HG03108 (cell line): ENCODE results near the gene CIBAR2.
"Not testable (repeated sequence)": the region's sequence is repeated elsewhere in the genome, so short reads cannot be mapped to it uniquely, and the experiment has no call there.

Experiments used
- ATAC-seq: cut with Tn5 transposase; IDR thresholded peaks from one replicate; pipeline ENCODE4 v1.9.1; 2021; ENCODE audit warnings: moderate library complexity; ENCODE audit not compliant: unreplicated experiment

Gene CIBAR2

DNA sequence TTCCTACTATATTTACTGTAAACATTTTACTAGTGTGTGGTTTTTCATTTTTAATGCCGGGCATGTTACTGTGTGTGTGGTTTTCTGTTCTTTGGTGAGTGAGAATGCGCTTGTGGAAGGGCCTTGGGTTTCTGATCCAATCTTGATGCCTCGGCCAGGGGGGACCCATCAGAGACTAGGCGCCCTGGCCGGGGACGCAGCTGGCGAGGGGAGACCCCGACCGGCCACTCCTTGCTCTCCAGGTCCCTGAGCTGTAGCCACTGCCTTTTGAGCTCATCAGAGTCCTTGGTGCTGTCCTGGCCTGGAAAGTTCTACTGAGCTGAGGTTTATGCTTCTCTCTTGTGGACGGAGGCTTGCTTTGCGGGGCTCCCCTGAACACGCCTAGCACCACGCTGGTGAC, 47.2 kb downstream of the CIBAR2 start:
- ATAC-seq, result no peak

DNA sequence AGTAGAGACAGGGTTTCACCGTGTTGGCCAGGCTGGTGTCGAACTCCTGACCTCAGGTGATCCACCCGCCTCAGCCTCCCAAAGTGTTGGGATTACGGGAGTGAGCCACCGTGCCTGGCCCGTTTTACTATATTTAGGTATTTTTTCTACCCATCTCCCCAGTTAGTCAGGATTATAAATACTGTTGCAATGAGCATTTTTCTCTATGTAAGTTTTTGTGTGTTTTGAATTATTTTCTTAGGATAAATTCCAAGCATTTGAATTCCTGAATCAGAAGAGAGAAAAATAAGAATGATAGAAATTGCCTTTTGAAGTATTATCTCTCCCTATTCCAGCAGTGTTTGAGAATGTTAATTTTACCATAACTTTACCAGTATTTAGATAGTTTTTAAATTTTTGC, 48.1 kb downstream of the CIBAR2 start:
- ATAC-seq, result no peak

DNA sequence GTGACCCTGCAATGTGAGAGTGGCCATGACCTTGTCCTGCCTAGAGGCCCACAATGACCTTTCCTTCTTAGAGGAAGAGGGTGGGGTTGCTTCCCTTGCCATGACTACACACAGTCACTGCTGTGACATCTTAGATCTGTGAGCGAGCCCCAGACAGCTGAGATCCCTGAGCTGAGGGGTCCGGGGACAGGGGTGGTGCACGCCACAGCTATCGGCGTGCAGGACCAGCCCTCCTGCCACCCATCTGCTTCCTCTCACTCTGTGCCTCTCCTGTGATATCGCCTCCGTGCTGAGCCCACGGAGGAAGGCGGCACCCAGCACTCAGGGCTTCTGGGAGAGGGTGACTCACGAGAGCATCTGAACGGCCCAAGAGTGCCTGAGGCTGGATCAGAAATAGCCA, 49.4 kb downstream of the CIBAR2 start:
- no peak for ATAC-seq

DNA sequence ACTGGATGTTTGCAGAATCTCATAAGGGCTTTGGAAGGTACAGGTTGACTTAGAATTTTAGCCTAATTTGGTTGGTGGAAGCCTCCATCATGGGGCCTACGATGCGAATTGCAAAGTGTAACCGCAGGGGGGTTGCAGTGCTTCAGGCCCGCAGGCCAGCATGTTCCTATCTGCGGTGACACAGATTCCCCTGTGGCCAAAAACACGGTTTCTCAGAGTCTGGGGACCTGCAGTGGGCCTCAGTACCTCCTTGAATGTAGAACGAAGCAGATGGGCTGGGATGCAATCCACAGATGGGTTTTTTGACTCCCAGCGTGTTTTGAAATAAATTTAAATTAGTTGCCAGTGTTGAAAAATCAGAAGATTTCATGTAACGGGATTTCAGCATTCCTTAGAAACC, 49.9 kb downstream of the CIBAR2 start:
- no peak for ATAC-seq

DNA sequence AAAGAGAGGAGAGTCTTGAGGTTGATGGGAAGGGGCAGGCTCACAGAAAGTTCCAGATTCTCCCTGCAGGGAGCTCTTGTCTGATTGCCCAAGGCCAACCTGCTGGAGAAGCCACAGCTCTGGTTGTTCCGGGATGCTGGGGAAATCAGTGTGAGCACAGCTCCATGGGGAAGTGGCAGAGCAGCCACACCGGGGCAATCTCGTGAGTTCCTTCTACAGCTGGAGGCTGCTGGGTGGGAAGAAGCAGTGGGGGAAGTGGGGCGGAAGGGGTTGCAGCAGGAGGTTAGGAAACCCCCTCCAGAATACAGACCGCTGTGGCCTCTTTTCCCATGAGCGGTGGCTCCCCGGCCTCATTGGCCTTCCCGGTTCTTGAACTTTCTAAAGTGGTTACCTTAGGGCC, 50.7 kb downstream of the CIBAR2 start:
- no peak for ATAC-seq

DNA sequence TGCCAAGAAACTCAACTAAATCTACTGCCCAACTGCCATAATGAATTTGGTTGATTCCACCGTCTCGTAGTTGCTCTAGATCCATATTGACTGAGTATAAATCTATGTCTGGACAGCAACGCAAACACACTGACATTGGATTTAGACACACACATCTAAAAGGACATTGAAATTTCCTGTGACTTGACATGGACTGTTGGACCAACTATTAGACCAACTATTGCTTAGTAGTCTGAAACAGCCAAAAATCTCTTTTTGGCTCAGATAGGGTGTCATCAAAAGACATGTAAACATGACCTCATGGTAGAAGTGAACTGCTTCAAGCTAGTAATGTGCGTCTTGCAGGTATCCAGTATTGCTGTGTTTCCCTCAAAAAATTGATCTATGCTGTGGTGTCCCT, 53.4 kb downstream of the CIBAR2 start:
- no peak for ATAC-seq

DNA sequence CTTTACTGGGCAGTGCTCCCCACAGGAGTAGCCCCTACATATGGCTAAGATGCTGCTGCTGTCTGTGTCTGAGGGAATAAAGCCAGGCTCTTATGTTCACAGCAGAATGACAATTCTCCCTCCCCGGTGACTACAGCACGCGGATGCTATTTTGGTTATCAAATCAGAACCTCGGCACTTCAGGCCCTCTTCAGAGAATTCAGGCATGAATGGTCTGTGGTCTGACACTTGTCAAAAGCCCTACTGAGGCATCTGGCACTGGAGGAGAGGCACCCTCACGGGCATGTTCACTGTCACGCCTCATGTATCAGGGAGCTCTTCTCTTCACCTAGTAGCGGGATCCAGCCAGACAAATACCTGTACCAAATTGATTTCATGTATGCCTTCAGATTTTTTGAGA, 54.3 kb downstream of the CIBAR2 start:
- ATAC-seq, result no peak

DNA sequence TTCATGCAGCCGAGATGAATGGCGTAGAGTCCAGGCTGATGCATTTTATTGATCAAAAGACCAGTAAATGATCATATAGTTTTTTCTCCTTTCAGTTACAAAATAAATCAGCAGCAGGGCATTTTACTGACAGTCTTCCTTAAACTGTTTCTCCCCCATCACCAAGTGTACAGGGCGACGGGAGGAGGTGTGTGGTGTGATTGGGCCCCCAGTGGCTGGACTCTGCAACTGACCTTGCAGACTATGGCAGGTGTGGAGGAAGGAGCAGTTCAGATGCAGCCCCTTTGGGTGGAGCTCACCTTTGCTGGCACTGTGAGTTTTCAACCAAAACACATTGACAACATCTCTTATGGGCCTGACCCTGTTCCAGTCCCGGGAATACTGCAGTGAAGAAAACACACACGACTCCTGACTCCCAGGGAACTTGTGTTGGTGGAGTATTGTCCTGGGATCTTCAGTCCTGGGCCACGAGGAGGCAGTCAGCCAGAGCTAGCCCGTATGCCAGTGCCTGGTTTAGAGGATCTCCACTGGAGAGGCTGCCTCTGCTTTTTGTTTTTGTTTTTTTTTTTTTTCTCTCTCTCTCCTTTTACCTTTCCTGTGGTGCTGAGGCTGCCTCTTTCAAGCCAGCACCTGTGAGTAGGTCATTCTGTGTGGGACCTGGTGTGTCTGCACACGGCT, 54.9 kb downstream of the CIBAR2 start:
- ATAC-seq, result no peak

DNA sequence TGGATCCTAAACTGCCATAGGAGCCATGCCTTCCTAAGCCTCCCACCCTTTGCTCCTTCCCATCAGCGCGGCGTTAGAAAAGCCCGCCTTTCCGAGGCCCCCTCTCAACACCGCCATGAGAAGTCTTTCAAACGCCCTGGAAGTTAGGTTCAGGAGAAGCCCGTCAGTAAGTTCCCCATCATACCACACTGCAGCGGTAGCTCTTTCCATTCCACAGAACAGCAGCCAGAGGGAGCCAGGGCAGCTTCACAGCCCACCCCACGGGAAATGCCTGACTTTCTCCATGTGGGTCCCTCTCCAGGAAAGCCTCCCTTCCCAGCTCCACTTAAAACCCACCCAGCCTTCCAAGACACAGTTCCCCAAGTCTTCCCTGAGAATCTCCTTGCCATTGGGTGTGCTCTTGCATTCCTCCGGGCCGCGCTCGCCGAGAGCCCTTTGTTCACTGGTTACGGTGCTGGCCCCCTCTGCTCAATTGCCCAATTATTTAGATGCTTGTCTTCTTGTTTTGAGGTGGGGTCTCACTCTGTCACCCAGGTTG, 56.0 kb downstream of the CIBAR2 start:
- ATAC-seq, result no peak

DNA sequence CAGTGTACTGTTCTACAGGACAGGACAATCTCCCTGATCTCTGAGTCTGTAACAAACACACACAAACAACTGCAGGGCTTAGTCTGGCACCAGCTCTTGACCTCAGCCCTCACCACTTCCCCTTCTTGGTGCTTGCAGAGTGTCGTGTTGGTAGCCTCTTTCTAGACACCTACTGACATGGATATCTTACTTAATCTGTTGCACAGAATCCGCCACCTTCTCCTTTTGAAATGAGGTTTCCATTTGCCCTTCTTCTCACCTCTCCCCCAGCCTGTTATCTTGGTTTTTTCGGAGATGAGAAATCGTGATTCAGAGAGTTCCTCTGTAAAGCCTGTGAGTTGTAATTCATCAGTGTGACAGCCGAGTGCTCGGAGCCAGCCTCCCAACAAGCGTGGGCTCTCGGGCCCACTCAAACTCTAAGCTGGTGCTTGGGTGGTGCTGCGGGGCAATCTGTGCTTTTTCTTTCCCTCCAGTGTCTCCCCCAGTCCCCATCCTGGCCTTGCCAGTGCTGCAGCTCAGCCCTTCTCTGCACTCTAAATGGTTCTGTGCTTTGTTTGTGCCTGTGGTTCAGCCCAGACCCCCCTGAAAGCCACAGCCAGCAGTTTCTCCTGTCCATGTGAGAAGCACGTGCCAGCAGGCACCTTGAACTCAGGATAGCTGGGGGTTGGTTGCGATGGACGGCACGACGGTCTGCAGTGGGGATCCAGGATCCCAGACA, 56.6 kb downstream of the CIBAR2 start:
- ATAC-seq, result peak; percentile 85

DNA sequence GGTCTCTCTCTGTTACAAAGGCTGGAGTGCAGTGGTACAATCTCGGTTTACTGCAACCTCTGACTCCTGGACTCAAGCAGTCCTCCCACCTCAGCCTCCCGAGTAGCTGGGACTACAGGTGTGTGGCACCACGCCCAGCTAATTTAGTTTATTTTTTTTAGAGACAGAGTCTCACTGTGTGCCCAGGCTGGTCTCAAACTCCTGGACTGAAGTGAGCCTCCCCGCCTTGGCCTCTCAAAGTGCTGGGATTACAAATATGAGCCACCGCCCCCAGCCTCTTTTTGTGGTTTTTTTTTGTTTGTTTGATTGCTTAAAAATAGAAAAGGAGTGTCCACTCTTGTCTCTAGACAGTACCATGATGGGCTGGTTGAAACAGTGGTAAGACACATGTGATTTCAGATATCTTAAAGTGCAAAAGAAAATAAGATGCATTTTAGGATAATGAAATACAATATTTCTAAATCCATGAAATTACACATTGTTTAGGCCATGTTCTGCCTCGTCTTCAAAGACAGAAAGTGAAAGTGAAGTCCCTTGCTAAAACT, 57.3 kb downstream of the CIBAR2 start:
- ATAC-seq, result no peak

DNA sequence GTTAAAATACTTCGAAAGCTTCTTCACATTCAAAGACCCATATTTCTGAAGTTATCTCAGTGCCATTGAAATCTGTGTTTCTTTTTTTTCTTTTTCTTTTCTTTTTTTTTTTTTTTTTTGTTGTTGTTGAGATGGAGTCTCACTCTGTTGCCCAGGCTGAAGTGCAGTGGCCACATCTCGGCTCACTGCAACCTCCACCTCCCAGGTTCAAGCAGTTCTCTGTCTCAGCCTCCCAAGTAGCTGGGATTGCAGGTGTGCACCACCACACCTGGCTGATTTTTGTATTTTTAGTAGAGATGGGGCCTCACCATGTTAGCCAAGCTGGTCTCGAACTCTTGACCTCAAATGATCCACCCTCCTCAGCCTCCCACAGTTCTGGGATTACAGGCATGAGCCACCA, 58.0 kb downstream of the CIBAR2 start:
- not testable (repeated sequence) for ATAC-seq

DNA sequence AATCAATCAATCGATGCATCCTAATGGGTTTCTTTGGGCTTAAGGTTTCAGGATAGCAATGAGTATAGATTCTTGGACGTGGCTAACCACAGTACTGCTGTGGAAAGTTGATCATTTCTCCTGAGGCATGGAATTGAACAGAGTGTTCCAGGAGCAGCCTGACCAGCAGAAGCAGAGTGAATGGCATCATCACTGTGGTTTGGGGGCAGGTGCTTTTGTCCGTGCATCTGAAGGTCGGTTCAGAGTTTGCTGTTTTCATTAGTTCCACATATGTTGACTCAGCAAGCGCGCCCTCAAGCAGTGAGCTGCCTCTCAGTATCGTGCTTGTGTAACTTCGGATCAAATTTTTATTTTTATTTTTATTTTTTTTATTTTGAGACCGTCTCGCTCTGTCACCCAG, 59.7 kb downstream of the CIBAR2 start:
- no peak for ATAC-seq

DNA sequence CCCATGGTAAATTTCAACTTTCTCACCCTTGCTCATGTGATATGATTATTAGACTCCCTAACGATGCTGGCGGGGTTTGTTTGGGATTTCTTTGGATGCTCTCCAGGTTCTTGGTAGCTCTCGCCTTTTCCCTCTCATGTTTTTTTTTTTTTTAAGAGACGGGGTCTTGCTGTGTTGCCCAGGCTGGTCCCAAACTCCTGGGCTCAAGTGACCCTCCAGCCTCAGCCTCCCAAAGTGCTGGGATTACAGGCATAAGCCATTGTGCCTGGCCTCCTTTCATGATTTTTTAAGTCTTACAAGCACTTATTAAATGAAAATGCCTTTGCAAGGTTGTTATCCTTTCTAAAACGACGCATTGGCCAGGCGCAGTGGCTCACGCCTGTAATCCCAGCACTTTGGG, 60.6 kb downstream of the CIBAR2 start:
- no peak for ATAC-seq

DNA sequence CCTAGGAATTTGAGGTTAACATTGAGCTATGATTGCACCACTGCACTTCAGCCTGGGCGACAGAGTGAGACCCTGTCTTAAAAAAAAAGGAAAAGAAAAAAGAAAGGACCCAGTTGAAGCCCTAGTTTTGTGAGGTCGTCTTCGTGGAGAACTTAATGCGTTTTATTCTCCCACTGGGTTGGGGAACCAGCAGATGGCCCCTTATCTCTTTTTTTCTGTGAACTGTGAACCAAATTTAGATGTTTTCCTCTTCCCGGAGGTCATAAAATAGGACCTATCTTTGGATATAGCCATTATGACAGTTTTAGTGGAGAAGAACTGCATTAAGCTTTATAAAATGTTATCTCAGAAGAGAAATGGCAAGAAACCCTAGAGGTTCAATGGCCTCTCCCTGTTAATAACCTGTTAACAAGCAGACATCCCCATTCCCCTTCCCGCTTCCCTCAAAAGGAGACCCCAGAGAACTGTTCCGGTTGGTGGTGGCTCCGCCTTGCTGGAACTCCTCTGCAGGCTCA, 61.1 kb downstream of the CIBAR2 start:
- no peak for ATAC-seq

DNA sequence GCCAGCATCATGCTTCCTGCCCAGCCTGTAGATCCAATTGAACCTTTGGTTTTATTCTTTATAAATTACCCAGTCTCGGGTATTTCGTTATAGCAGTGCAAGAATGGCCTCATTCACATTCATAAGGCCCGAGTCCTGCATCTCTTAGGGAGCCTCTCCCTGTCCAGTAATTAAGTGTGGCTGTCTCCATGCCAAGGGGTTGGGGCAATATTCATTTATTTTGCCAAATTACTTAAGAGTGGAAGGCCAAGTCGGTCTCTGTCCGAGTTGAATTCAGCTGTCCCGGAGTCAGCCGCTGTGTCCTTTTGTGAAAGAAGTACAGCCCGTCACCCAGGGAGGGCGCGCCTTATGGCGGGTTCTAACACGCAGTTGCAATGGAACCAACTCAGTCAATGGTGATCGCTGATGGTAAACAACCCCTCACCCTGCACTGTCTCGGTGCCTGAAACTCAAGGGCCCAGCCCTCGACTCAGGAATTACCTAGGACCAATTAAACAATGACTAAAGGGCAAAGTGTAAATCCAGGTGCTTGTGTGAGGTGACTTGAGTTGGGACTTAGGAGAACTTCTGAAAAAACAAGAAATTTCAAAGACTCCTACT, 62.5 kb downstream of the CIBAR2 start:
- no peak for ATAC-seq

DNA sequence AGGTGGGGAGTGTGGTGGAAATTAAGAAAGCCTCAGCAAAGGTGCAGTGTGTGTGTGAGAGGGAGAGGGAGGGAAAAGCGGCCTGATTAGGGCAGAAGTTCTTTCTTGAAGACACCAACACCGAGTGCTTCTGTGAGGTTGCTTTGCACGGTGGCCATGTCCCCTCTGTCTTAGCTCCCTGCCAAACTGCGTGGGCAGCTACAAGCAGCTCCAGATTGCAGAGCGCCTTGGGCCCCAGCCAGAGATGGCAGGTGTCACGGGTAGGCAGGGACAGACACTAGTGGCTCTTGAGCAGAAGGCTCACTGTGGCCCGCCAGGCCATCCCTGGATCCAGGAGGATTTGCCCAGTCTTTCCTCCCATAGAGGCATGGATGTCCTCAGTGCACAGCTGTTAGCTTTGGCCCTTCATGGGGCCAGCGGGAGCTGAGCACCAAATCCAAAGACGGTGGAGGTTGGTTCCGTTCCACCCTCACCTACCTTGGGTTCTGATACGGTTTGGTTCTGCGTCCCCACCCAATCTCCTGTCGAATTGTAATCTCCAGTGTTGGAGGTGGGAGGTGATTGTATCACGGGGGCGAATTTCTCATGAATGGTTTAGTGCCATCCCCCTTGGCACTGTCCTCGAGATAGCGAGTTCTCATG, 63.2 kb downstream of the CIBAR2 start:
- ATAC-seq, result no peak
